ENCODE results near the gene KRTAP22-1. TPM values are rescaled to one million over a fixed set of nuclear protein-coding genes. Genes with fewer than 3 reads are reported as not detected.

The KRTAP22-1 gene
- total and polyA plus RNA-seq, 2 of the 13 experiments (the other 11 are each of a cell fraction or from before 2014, with no cell fraction given): not detected

DNA sequence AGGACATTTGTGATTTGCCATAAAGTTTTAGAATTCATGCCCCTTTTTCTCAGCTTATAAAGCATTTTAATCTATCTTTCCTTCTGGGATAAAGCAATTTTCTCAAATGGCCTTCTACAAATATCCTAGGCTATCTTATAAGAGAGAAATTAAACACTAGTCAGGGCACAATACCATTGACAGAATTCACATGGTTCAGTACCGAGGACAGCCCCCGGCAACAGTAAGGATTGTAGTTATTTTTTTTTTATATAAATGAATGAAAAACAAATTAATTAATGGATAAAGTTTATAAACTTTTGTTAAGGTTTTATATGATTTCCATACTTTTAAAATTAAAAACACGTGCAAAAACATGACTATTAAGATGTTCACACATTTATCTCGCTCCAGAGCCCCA lies 27.2 kb downstream of the KRTAP22-1 start:
- no peak overlapping the region for H3K9ac ChIP-seq (ENCODE audit: insufficient read depth, low read depth, low read length)
- H3K4me3 ChIP-seq (replicated peaks in 1 of 3; ENCODE audit: insufficient read depth in 1 of 3, low read depth in 2 of 3, low read length in 3 of 3): no peak overlapping the region
- TF ChIP-seq, protein P1, sequence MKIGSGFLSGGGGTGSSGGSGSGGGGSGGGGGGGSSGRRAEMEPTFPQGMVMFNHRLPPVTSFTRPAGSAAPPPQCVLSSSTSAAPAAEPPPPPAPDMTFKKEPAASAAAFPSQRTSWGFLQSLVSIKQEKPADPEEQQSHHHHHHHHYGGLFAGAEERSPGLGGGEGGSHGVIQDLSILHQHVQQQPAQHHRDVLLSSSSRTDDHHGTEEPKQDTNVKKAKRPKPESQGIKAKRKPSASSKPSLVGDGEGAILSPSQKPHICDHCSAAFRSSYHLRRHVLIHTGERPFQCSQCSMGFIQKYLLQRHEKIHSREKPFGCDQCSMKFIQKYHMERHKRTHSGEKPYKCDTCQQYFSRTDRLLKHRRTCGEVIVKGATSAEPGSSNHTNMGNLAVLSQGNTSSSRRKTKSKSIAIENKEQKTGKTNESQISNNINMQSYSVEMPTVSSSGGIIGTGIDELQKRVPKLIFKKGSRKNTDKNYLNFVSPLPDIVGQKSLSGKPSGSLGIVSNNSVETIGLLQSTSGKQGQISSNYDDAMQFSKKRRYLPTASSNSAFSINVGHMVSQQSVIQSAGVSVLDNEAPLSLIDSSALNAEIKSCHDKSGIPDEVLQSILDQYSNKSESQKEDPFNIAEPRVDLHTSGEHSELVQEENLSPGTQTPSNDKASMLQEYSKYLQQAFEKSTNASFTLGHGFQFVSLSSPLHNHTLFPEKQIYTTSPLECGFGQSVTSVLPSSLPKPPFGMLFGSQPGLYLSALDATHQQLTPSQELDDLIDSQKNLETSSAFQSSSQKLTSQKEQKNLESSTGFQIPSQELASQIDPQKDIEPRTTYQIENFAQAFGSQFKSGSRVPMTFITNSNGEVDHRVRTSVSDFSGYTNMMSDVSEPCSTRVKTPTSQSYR (CRISPR knock-in tag; IDR thresholded peaks at IDR 0.05; ENCODE audit: borderline replicate concordance): no peak
- TF ChIP-seq ZKSCAN5 (CRISPR knock-in tag; IDR thresholded peaks at IDR 0.05) (no peak), ZFP36 (IDR thresholded peaks at IDR 0.05; ENCODE audit: borderline replicate concordance, low read depth, low read length, partially characterized antibody) (no peak), ZNF556 (CRISPR knock-in tag; IDR thresholded peaks at IDR 0.05; ENCODE audit: borderline replicate concordance) (no peak), NFATC3 (CRISPR knock-in tag; IDR thresholded peaks at IDR 0.05) (no peak), ZNF329 (CRISPR knock-in tag; IDR thresholded peaks at IDR 0.05; ENCODE audit: low read depth) (no peak), CEBPB (IDR thresholded peaks at IDR 0.05; ENCODE audit: borderline replicate concordance, low read depth, low read length) (no peak), ZSCAN30 (CRISPR knock-in tag; IDR thresholded peaks at IDR 0.05) (no peak), ZNF496 (CRISPR knock-in tag; IDR thresholded peaks at IDR 0.05; ENCODE audit: insufficient replicate concordance) (no peak), NR2C2 (CRISPR knock-in tag; IDR thresholded peaks at IDR 0.05; ENCODE audit: borderline replicate concordance) (no peak), NBN (conservative IDR thresholded peaks at IDR 0.05) (no peak)
- TF ChIP-seq, protein P2, sequence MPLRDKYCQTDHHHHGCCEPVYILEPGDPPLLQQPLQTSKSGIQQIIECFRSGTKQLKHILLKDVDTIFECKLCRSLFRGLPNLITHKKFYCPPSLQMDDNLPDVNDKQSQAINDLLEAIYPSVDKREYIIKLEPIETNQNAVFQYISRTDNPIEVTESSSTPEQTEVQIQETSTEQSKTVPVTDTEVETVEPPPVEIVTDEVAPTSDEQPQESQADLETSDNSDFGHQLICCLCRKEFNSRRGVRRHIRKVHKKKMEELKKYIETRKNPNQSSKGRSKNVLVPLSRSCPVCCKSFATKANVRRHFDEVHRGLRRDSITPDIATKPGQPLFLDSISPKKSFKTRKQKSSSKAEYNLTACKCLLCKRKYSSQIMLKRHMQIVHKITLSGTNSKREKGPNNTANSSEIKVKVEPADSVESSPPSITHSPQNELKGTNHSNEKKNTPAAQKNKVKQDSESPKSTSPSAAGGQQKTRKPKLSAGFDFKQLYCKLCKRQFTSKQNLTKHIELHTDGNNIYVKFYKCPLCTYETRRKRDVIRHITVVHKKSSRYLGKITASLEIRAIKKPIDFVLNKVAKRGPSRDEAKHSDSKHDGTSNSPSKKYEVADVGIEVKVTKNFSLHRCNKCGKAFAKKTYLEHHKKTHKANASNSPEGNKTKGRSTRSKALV (CRISPR knock-in tag; IDR thresholded peaks at IDR 0.05): no peak
- TF ChIP-seq, protein P3, sequence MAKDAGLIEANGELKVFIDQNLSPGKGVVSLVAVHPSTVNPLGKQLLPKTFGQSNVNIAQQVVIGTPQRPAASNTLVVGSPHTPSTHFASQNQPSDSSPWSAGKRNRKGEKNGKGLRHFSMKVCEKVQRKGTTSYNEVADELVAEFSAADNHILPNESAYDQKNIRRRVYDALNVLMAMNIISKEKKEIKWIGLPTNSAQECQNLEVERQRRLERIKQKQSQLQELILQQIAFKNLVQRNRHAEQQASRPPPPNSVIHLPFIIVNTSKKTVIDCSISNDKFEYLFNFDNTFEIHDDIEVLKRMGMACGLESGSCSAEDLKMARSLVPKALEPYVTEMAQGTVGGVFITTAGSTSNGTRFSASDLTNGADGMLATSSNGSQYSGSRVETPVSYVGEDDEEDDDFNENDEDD (CRISPR knock-in tag; IDR thresholded peaks at IDR 0.05; ENCODE audit: borderline replicate concordance): no peak
- TF ChIP-seq, protein P4, sequence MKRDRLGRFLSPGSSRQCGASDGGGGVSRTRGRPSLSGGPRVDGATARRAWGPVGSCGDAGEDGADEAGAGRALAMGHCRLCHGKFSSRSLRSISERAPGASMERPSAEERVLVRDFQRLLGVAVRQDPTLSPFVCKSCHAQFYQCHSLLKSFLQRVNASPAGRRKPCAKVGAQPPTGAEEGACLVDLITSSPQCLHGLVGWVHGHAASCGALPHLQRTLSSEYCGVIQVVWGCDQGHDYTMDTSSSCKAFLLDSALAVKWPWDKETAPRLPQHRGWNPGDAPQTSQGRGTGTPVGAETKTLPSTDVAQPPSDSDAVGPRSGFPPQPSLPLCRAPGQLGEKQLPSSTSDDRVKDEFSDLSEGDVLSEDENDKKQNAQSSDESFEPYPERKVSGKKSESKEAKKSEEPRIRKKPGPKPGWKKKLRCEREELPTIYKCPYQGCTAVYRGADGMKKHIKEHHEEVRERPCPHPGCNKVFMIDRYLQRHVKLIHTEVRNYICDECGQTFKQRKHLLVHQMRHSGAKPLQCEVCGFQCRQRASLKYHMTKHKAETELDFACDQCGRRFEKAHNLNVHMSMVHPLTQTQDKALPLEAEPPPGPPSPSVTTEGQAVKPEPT (CRISPR knock-in tag; IDR thresholded peaks at IDR 0.05; ENCODE audit: low read depth): no peak
- H3K79me2 ChIP-seq (ENCODE audit: insufficient read depth, low read length): no peaks in the 10 kb centered on the region
- H3K27me3 ChIP-seq (ENCODE audit: control insufficient read depth in 1 of 2, insufficient read depth in 2 of 2, low read length in 2 of 2): no peaks in the 10 kb centered on the region
- BruUV-seq (replicated peaks): no TSS peak
- in situ Hi-C loops (cut with HindIII; ENCODE audit: extremely low pct_ligation_motif_present, low pct_unique_long_range_greater_than_20kb): no loop called here
- no peak for ATAC-seq
- no peak for FAIRE-seq
- H4K20me1 ChIP-seq (ENCODE audit: insufficient read depth, low read length): no peaks in the 10 kb centered on the region
- H3K9me3 ChIP-seq (ENCODE audit: low read length): peaks cover 87% of the 10 kb centered on the region
- no peak overlapping the region for H2AFZ ChIP-seq (ENCODE audit: low read length)
- H3K27ac ChIP-seq (ENCODE audit: extremely low read length, insufficient read depth, low read length): no peak overlapping the region
- POLR2A ChIA-PET: no interaction called here
- H3K4me1 ChIP-seq (ENCODE audit: insufficient read depth, low read length): no peaks in the 10 kb centered on the region
- intact Hi-C loops (cut with micrococcal nuclease; ENCODE audit: unreplicated experiment): no loop called here
- no peak for DNase-seq (ENCODE audit: low spot score)
- no peak overlapping the region for H3K4me2 ChIP-seq (ENCODE audit: low read depth, low read length)
- CTCF ChIA-PET (ENCODE audit: low intra/inter-chr PET ratio, low total read pairs): no interaction called here
- no peaks in the 10 kb centered on the region for H3K36me3 ChIP-seq (replicated peaks in 1 of 2; ENCODE audit: control insufficient read depth in 1 of 2, insufficient read depth in 2 of 2, low read length in 2 of 2)
- WGBS (ENCODE audit: low lambda C conversion rate): 2% methylated on average over 4 of the region's 4 CpGs
